Stimulated activated CD4-positive, alpha-beta T cell treated with anti-CD3 and anti-CD28 coated beads, Interleukin-4, amount 100 ng/mL, for 1 hour (primary cell): ENCODE data around the gene GLUL.
"Not testable (repeated sequence)": the region's sequence is repeated elsewhere in the genome, so short reads cannot be mapped to it uniquely, and the experiment has no call there.

Experiments used
- DNase-seq: peaks from one replicate; pipeline ENCODE4 v3.0.0-alpha.2; 2020

The GLUL gene

GRCh38 chr1:182392050-182393028 is 749 bp upstream of the GLUL start:
- peak; percentile 18 for DNase-seq

GRCh38 chr1:182391028-182391361 is 595 bp downstream of the GLUL start:
- no peak for DNase-seq

- DNase-seq = no peak
These were observed 2.0 kb downstream of the GLUL start for GRCh38 chr1:182389619-182390047.

GRCh38 chr1:182388392-182389134 is 3.0 kb downstream of the GLUL start:
- DNase-seq = no peak

GRCh38 chr1:182387566-182387965 is 4.0 kb downstream of the GLUL start:
- DNase-seq = no peak

- no peak for DNase-seq
These were observed 4.6 kb downstream of the GLUL start for GRCh38 chr1:182386980-182387379.

GRCh38 chr1:182385885-182386853 is 5.4 kb downstream of the GLUL start:
- DNase-seq = no peak

GRCh38 chr1:182384387-182384960 is 7.1 kb downstream of the GLUL start:
- no peak for DNase-seq

GRCh38 chr1:182383934-182384333 is 7.7 kb downstream of the GLUL start:
- DNase-seq = no peak

- DNase-seq = no peak
These were observed 8.4 kb downstream of the GLUL start for GRCh38 chr1:182383037-182383661.

GRCh38 chr1:182381962-182382819 is 9.4 kb downstream of the GLUL start:
- DNase-seq = no peak

GRCh38 chr1:182380199-182380598 is 11.4 kb downstream of the GLUL start:
- DNase-seq = no peak

- not testable (repeated sequence) for DNase-seq
These were observed 11.8 kb downstream of the GLUL start for GRCh38 chr1:182379781-182380180.

GRCh38 chr1:182376936-182377574 is 14.5 kb downstream of the GLUL start:
- DNase-seq = no peak

- no peak for DNase-seq
These were observed 17.3 kb downstream of the GLUL start for GRCh38 chr1:182374101-182374834.

- DNase-seq = no peak
These were observed 21.1 kb downstream of the GLUL start for GRCh38 chr1:182370532-182370931.

- DNase-seq = no peak
These were observed 22.7 kb downstream of the GLUL start for GRCh38 chr1:182368903-182369302.

- DNase-seq = no peak
These were observed 23.2 kb downstream of the GLUL start for GRCh38 chr1:182368358-182368757.

GRCh38 chr1:182367926-182368325 is 23.7 kb downstream of the GLUL start:
- DNase-seq = no peak

- DNase-seq = no peak
These were observed 25.0 kb downstream of the GLUL start for GRCh38 chr1:182366596-182366995.
